ENCODE data around the gene MACROD2.

DNA sequence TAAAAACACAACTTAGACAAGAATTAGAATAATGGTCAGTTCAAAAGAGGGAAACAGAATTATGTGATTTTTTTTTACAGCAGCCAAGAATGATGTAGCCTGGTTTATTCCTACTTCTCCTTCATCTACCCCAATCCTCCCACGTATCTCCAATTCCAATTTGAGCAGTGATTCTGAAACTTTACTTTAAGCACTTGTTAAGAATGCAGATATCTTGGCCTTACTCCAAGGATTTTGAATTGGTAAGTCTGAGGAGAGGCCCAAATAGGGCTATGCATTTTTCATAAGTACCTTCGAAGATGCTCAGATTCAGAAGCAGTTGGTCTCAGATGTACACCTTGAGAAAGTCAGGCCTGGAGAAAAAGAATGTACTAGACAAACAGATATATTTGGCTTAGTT lies 575.5 kb downstream of the MACROD2 start:
- no peak for TF ChIP-seq CTCF (IDR thresholded peaks at IDR 0.05)
- no peak for TF ChIP-seq POLR2A (IDR thresholded peaks at IDR 0.05)

Measured in body of pancreas (tissue), 4 donors.